ENCODE data around the gene SLC25A34. TPM values are rescaled to one million over a fixed set of nuclear protein-coding genes. Genes with fewer than 3 reads are reported as not detected.

The SLC25A34 gene
- total RNA-seq, 4 donors from 2014 or later, result 0.66 to 0.97 (median 0.76) TPM

DNA sequence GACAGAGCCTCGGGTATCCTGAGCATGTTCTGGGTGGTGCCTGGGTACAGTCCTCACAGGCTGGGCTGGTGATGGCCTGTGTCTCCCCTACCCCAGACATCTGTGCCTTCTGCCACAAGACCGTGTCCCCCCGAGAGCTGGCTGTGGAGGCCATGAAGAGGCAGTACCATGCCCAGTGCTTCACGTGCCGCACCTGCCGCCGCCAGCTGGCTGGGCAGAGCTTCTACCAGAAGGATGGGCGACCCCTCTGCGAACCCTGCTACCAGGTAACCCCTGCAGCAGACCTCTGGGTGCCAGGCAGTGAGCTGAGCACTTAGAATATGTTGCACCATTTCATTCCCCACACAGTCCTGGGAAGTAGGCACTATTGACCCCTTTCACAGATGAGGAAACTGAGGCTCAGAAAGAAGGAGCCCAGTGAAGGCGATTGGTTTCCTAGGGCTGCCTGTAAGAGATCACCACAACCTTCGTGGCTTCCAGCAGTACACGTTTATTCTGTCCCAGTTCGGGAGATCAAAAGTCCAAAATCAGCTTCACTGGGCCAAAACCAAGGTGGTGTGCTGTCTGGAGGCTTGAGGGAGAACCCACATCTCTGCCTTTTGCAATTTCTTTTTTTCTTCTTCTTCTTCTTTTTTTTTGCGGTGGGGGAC, 34.4 kb downstream of the SLC25A34 start:
- H3K4me1 ChIP-seq, result no peaks in the 10 kb centered on the region
- no peak overlapping the region for H3K27ac ChIP-seq (replicated peaks in 1 of 4)
- H3K4me3 ChIP-seq, result no peak overlapping the region
- DNase-seq (ENCODE audit: extremely low spot score), result no peak
- H3K36me3 ChIP-seq, result peaks cover 32 to 93% (median 81%) of the 10 kb centered on the region in 4 donors
- H3K9me3 ChIP-seq, result no peaks in the 10 kb centered on the region
- TF ChIP-seq POLR2A (IDR thresholded peaks at IDR 0.05; ENCODE audit: low read depth) (no peak), EP300 (IDR thresholded peaks at IDR 0.05) (no peak), POLR2AphosphoS5 (IDR thresholded peaks at IDR 0.05) (no peak)
- TF ChIP-seq, protein P1, sequence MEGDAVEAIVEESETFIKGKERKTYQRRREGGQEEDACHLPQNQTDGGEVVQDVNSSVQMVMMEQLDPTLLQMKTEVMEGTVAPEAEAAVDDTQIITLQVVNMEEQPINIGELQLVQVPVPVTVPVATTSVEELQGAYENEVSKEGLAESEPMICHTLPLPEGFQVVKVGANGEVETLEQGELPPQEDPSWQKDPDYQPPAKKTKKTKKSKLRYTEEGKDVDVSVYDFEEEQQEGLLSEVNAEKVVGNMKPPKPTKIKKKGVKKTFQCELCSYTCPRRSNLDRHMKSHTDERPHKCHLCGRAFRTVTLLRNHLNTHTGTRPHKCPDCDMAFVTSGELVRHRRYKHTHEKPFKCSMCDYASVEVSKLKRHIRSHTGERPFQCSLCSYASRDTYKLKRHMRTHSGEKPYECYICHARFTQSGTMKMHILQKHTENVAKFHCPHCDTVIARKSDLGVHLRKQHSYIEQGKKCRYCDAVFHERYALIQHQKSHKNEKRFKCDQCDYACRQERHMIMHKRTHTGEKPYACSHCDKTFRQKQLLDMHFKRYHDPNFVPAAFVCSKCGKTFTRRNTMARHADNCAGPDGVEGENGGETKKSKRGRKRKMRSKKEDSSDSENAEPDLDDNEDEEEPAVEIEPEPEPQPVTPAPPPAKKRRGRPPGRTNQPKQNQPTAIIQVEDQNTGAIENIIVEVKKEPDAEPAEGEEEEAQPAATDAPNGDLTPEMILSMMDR (IDR thresholded peaks at IDR 0.05), result no peak
- intact Hi-C loops (cut with DNase I), result no loop called here
- WGBS, result 96% methylated on average over 14 of the region's 14 CpGs
- H3K27me3 ChIP-seq, result no peaks in the 10 kb centered on the region

DNA sequence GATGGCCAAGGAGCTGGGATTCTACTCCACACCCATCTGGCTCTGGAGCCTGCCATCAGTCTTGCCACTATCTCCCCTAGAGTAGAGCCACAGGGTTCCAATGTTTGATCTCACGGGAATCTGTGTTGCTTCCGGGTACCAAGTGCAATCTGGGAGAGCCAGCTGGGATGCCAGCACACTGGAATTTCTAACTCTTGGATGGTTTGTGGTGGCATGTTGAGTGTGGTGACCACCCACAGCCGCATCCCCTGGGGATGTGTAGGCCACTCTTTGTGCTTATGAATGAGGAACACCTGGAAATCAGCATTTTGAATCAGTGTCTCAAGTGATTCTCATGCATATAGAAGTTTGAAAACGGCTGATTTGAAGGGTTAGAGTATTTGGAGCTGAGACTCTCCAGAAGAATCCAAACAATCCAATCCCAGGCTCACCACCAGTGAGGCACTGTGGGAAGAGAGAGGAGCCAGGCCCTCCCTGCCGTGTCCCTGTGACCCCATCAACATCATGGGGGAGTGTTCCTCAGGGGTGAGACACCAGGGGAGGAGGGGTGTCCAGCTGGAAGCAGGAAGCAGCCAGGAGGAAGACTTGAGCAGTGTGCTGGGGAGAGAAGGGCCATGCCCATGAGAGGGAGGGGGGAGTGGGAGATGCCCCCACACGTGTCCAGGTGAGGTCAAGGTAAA, 35.9 kb downstream of the SLC25A34 start:
- no peak overlapping the region for H3K4me3 ChIP-seq
- intact Hi-C loops (cut with DNase I), result no loop called here
- no peaks in the 10 kb centered on the region for H3K27me3 ChIP-seq
- H3K4me1 ChIP-seq, result no peaks in the 10 kb centered on the region
- H3K36me3 ChIP-seq, result peaks cover 27 to 95% (median 81%) of the 10 kb centered on the region in 4 donors
- no peak overlapping the region for H3K27ac ChIP-seq (replicated peaks in 1 of 4)
- 59% methylated on average over 6 of the region's 6 CpGs for WGBS
- DNase-seq (ENCODE audit: extremely low spot score), result no peak
- no peaks in the 10 kb centered on the region for H3K9me3 ChIP-seq
- no peak for TF ChIP-seq POLR2AphosphoS5 (IDR thresholded peaks at IDR 0.05)
- TF ChIP-seq POLR2A (IDR thresholded peaks at IDR 0.05; ENCODE audit: low read depth), result no peak
- TF ChIP-seq EP300 (IDR thresholded peaks at IDR 0.05), result no peak
- TF ChIP-seq, protein P1 (IDR thresholded peaks at IDR 0.05), result no peak

DNA sequence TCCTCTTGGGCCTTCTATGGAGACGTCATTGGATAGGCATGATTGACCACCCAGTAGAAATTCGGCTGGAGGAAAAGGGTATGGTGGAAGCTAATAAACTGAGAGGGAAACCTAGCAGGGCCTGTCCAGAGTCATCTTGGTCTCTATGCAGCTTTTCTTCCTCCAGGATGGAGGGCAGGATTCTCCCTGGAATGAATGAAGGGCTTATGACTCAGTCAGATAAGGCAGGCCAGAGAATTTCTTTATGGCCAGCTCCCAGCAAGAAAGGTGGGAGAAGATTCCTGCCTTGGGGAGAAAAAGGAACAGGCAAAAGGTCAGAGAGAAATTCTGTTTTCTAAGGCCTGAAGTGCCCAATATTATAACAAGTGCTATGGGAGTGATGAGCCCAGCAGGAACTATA, 39.6 kb downstream of the SLC25A34 start:
- 76% methylated on average over 2 of the region's 2 CpGs for WGBS
- intact Hi-C loops (cut with DNase I), result no loop called here
- H3K4me1 ChIP-seq, result no peaks in the 10 kb centered on the region
- TF ChIP-seq EP300 (IDR thresholded peaks at IDR 0.05), result no peak
- TF ChIP-seq, protein P1 (IDR thresholded peaks at IDR 0.05), result no peak
- peaks cover 18 to 95% (median 83%) of the 10 kb centered on the region in 4 donors for H3K36me3 ChIP-seq
- H3K27me3 ChIP-seq, result no peaks in the 10 kb centered on the region
- no peak for DNase-seq (ENCODE audit: extremely low spot score)
- no peak overlapping the region for H3K4me3 ChIP-seq
- H3K9me3 ChIP-seq, result no peaks in the 10 kb centered on the region
- H3K27ac ChIP-seq (replicated peaks in 1 of 4), result no peak overlapping the region

DNA sequence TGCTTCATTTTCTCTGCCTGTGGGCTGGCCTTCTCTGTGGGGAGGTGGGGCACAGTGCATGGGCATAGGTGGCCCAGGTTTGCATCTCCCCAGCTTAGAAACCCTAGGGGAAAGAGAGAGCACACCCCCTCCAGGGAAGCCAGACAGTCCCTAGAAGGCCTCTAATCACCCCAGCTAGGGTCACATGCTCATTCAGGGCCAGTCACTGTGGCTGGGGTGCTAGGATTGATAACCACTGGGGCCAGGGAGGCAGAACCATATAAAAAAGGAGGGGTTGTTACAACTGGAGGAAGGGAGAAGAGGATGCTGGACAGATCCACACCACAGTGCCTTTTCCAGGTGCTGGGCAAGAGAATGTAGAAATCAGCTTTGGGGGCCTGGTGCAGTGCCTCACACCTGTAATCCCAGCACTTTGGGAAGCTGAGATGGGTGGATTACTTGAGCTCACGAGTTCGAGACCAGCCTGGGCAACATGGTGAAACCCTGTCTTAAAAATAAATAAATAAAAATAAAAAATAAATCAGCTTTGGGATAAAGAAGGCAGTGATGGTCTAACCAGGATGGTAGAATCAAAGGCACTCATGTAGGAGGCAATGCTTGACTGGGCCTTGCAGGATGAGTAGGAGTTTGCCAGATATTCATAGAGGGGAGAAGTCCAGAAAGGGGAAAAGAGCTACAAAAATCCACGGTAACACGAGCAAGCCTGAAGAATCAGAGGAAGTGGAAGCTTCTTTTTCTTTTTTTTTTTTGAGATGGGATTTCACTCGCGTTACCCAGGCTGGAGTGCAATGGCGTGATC, 42.0 kb downstream of the SLC25A34 start:
- WGBS, result 90% methylated on average over 7 of the region's 7 CpGs
- peaks cover 0 to 89% (median 75%) of the 10 kb centered on the region in 4 donors for H3K36me3 ChIP-seq
- DNase-seq (ENCODE audit: extremely low spot score), result no peak

More for the DNA sequence above, 42.0 kb downstream of the SLC25A34 start:
- H3K4me3 ChIP-seq, result no peak overlapping the region
- no peak for TF ChIP-seq POLR2A (IDR thresholded peaks at IDR 0.05; ENCODE audit: low read depth)
- TF ChIP-seq EP300 (IDR thresholded peaks at IDR 0.05), result no peak
- TF ChIP-seq, protein P1 (IDR thresholded peaks at IDR 0.05), result no peak
- TF ChIP-seq POLR2AphosphoS5 (IDR thresholded peaks at IDR 0.05), result no peak
- no peaks in the 10 kb centered on the region for H3K27me3 ChIP-seq
- no peak overlapping the region for H3K27ac ChIP-seq (replicated peaks in 1 of 4)
- H3K4me1 ChIP-seq, result no peaks in the 10 kb centered on the region
- no peaks in the 10 kb centered on the region for H3K9me3 ChIP-seq
- intact Hi-C loops (cut with DNase I), result no loop called here

Data from esophagus muscularis mucosa (tissue), 4 donors.